Uterus (tissue), 4 donors: ENCODE measurements around the gene TRIP10. TPM values are rescaled to one million over a fixed set of nuclear protein-coding genes. Genes with fewer than 3 reads are reported as not detected.
"Not testable (repeated sequence)": the region's sequence is repeated elsewhere in the genome, so short reads cannot be mapped to it uniquely, and the experiment has no call there.

ENCODE experiments used
- DNase-seq, 2 donors: peaks; one replicate each; pipeline ENCODE4 v3.0.0-alpha.2; 2019 to 2020
- H3K27ac ChIP-seq, 2 donors: fragments of 200-600 bp; sonication (generic); 1 replicate in 1 of 2; 2 replicates in 1 of 2; pipeline ENCODE4 v1.5.1; 2016 to 2018
- H3K27me3 ChIP-seq, 2 donors: fragments of 200-600 bp; sonication (generic); one replicate each; pipeline ENCODE4 v1.5.1; 2018 to 2019; ENCODE audit warnings: control low read depth in 1 of 2
- H3K36me3 ChIP-seq, 2 donors: fragments of 200-600 bp; sonication (generic); one replicate each; pipeline ENCODE4 v1.5.1; 2019; ENCODE audit warnings: control low read depth in 1 of 2
- H3K4me1 ChIP-seq, 2 donors: fragments of 200-600 bp; sonication (generic); one replicate each; pipeline ENCODE4 v1.5.1; 2018 to 2019; ENCODE audit warnings: control low read depth in 1 of 2
- H3K4me3 ChIP-seq, 2 donors: fragments of 200-600 bp; sonication (generic); 1 replicate in 1 of 2; 2 replicates in 1 of 2; pipeline ENCODE4 v1.5.1; 2018 to 2019; ENCODE audit warnings: mild to moderate bottlenecking in 1 of 2
- H3K9me3 ChIP-seq, 2 donors: fragments of 200-600 bp; sonication (generic); one replicate each; pipeline ENCODE4 v1.5.1; 2019; ENCODE audit warnings: control low read depth in 1 of 2
- CTCF ChIP-seq, 4 experiments: fragments of 200-600 bp in 2 of 4; fragments of 450-650 bp in 2 of 4; sonication (generic) in 2 of 4; IDR thresholded peaks; one replicate each; pipeline ENCODE4 v1.5.1; 2016 to 2019; ENCODE audit warnings: antibody characterized with exemption in 4 of 4, mild to moderate bottlenecking in 2 of 4, moderate library complexity in 1 of 4
- POLR2A ChIP-seq, 2 donors: fragments of 450-650 bp; IDR thresholded peaks; one replicate each; pipeline ENCODE4 v1.6.1; 2016; ENCODE audit warnings: antibody characterized with exemption in 2 of 2, mild to moderate bottlenecking in 1 of 2, moderate library complexity in 1 of 2
- intact Hi-C: fragments of 100-400 bp; cut with DNase I; formaldehyde crosslinking; loops from one replicate; pipeline ENCODE4 v1.15.1; 2023; ENCODE audit warnings: low total_unique reads
- microRNA-seq: library from miRNA; unstranded; fragments of <30 nt; microRNA quantifications from one replicate; pipeline ENCODE4, GENCODE V29; 2016; ENCODE audit warnings: borderline microRNAs expressed, borderline replicate concordance
- total RNA-seq, 4 donors: library from RNA; depleted of rRNA in 3 of 4; stranded (reverse); fragments of >200 nt in 3 of 4; gene quantifications; one replicate each; pipeline versions ENCODE4 v1.1.0 to v1.2.4, GENCODE V29; 2014 to 2023
- donor health status: DM: yes; HTN: yes; CAD: no.

Gene TRIP10
- total RNA-seq, 4 donors from 2014 or later: 36.0 to 144 (median 48.2) TPM

DNA sequence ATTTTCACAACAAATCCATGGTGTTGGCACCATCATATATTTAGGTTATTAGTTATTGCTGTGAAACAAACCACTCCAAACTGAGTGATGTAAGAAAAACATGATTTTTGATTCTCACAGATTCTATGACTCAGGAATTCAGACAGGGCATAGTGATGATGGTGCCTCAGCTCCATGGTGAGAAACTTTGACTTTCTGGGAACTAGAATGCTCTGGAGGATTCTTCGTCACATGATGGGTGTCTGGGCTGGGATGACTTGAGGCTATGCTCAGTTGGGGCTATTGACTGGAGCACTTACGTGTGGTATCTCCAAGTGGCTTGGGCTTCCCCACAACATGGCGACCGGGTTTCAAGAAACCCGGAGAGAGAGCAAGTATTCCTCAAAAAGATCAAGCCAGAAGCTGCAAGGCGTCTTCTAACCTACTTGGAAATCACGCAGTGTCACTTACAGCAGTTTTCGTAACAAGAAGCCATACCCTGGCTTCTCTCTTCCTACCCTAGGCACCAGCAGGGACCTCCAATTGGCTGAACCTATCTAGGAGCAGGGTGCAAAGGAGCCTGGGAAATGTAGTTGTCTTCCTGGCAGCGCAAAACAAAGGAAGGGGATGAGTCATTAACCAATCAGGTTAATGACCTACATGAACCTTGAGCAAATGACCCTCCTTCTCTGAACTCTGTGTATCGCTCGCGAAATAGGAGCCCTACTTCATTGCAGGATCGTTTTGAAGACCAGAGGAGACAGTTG, 55.4 kb downstream of the TRIP10 start:
- Histone ChIP-seq H3K4me3 (no peak overlapping the region), H3K4me1 (no peaks in the 10 kb centered on the region), H3K27me3 (no peaks in the 10 kb centered on the region), H3K9me3 (no peaks in the 10 kb centered on the region), H3K27ac (no peak overlapping the region), H3K36me3 (no peaks in the 10 kb centered on the region)
- intact Hi-C loops: no loop called here
- TF ChIP-seq POLR2A (IDR thresholded peaks at IDR 0.05) (no peak), CTCF (IDR thresholded peaks at IDR 0.05) (no peak)
- no peak for DNase-seq

GRCh38 chr19:6796278-6796677, 56.8 kb downstream of the TRIP10 start:
- no peak overlapping the region for H3K4me3 ChIP-seq
- H3K4me1 ChIP-seq: no peaks in the 10 kb centered on the region
- no peaks in the 10 kb centered on the region for H3K9me3 ChIP-seq
- intact Hi-C loops: no loop called here
- DNase-seq: no peak
- no peak overlapping the region for H3K27ac ChIP-seq
- H3K36me3 ChIP-seq: no peaks in the 10 kb centered on the region
- TF ChIP-seq CTCF (IDR thresholded peaks at IDR 0.05) (no peak), POLR2A (IDR thresholded peaks at IDR 0.05) (no peak)
- no peaks in the 10 kb centered on the region for H3K27me3 ChIP-seq

- Histone ChIP-seq H3K36me3 (no peaks in the 10 kb centered on the region), H3K4me1 (no peaks in the 10 kb centered on the region), H3K27ac (no peak overlapping the region), H3K4me3 (no peak overlapping the region), H3K27me3 (no peaks in the 10 kb centered on the region), H3K9me3 (no peaks in the 10 kb centered on the region)
- intact Hi-C loops: no loop called here
- TF ChIP-seq POLR2A (IDR thresholded peaks at IDR 0.05) (no peak), CTCF (IDR thresholded peaks at IDR 0.05) (no peak)
- DNase-seq: no peak
Observed at GRCh38 chr19:6797646-6798045, 58.2 kb downstream of the TRIP10 start.

- H3K27me3 ChIP-seq, H3K9me3 ChIP-seq, DNase-seq, intact Hi-C loops, H3K36me3 ChIP-seq, H3K4me1 ChIP-seq, H3K4me3 ChIP-seq, H3K27ac ChIP-seq: not testable (repeated sequence)
Observed at GRCh38 chr19:6800160-6800790, 60.8 kb downstream of the TRIP10 start.

GRCh38 chr19:6800991-6801484, 61.6 kb downstream of the TRIP10 start:
- Histone ChIP-seq H3K27ac (no peak overlapping the region), H3K4me3 (no peak overlapping the region), H3K27me3 (no peaks in the 10 kb centered on the region)

More at GRCh38 chr19:6800991-6801484, 61.6 kb downstream of the TRIP10 start:
- Histone ChIP-seq H3K36me3 (no peaks in the 10 kb centered on the region), H3K9me3 (no peaks in the 10 kb centered on the region), H3K4me1 (no peaks in the 10 kb centered on the region)
- DNase-seq: no peak
- intact Hi-C loops: no loop called here
- no peak for TF ChIP-seq CTCF (IDR thresholded peaks at IDR 0.05)
- no peak for TF ChIP-seq POLR2A (IDR thresholded peaks at IDR 0.05)

Small RNAs within 50 kb of the gene (microRNA-seq; reads per million reads assigned to microRNA genes)
- not detected for gene MIR6791

Other genes starting within 250 kb of the TRIP10 start
- gene TUBB4A, start 237.4 kb upstream of the TRIP10 start, total RNA-seq: 1 to 10 TPM in 2 of 4 donors, not detected in 2; 2.3 to 4.4 TPM
- under 1 TPM in 1 of 4 donors, not detected in 3; 0.28 TPM for gene TNFSF9, start 208.7 kb upstream of the TRIP10 start, total RNA-seq
- gene CD70, start 148.5 kb upstream of the TRIP10 start, total RNA-seq: 1 to 10 TPM in 1 of 4 donors, not detected in 3; 1.2 TPM
- gene TNFSF14, start 69.5 kb upstream of the TRIP10 start, total RNA-seq: 1 to 10 TPM in 1 of 4 donors, under 1 TPM in 2, not detected in 1; 0.28 to 3.1 (median 0.59) TPM
- gene C3, start 19.0 kb upstream of the TRIP10 start, total RNA-seq: 1,000 to 10,000 TPM in 1 of 4 donors, 100 to 1,000 TPM in 2, 10 to 100 TPM in 1; 45.4 to 1,093 (median 422) TPM
- gene GPR108, start 2.1 kb upstream of the TRIP10 start, total RNA-seq: 100 to 1,000 TPM in 2 of 4 donors, 10 to 100 TPM in 2; 38.6 to 147 (median 111) TPM
- gene SH2D3A, start 27.8 kb downstream of the TRIP10 start, total RNA-seq: 1 to 10 TPM in 2 of 4 donors, not detected in 2; 1.0 to 5.4 TPM
- 1 to 10 TPM in 3 of 4 donors, under 1 TPM in 1; 0.29 to 7.9 (median 4.6) TPM for gene VAV1, start 33.0 kb downstream of the TRIP10 start, total RNA-seq
- 1 to 10 TPM in 1 of 4 donors, under 1 TPM in 1, not detected in 2; 0.21 to 1.0 TPM for gene ADGRE1, start 147.9 kb downstream of the TRIP10 start, total RNA-seq